GM10266 (cell line): ENCODE results near the gene SRGAP2.
"Not testable (repeated sequence)": the region's sequence is repeated elsewhere in the genome, so short reads cannot be mapped to it uniquely, and the experiment has no call there.

Source experiments
- DNase-seq: peaks from one replicate; pipeline ENCODE4 v3.0.0; 2012; ENCODE audit errors: extremely low spot score

SRGAP2 gene

GRCh38 chr1:206245479-206245878 lies 42.1 kb downstream of the SRGAP2 start:
- DNase-seq, result not testable (repeated sequence)

- not testable (repeated sequence) for DNase-seq
Observed at GRCh38 chr1:206246129-206246886, 43.0 kb downstream of the SRGAP2 start.

- not testable (repeated sequence) for DNase-seq
Observed at GRCh38 chr1:206250953-206251681, 47.8 kb downstream of the SRGAP2 start.

GRCh38 chr1:206252680-206253335 lies 49.5 kb downstream of the SRGAP2 start:
- DNase-seq, result not testable (repeated sequence)
